GM12865 (cell line): ENCODE results near the gene PADI1.

Experiments used
- DNase-seq: peaks from one replicate; pipeline ENCODE4 v3.0.0; 2010; ENCODE audit warnings: low read depth
- H3K4me3 ChIP-seq: 2 replicates; pipeline ENCODE4 v1.5.1; 2011; ENCODE audit warnings: mild to moderate bottlenecking, low read depth, low read length, control low read depth
- TF ChIP-seq, protein P1 (sequence below): IDR thresholded peaks from 2 replicates; pipeline ENCODE4 v1.5.1; 2011; ENCODE audit warnings: low read length, control low read depth, low read depth, inconsistent platforms; ENCODE audit not compliant: insufficient read depth; ENCODE audit errors: missing control alignments

Gene PADI1, protein sequence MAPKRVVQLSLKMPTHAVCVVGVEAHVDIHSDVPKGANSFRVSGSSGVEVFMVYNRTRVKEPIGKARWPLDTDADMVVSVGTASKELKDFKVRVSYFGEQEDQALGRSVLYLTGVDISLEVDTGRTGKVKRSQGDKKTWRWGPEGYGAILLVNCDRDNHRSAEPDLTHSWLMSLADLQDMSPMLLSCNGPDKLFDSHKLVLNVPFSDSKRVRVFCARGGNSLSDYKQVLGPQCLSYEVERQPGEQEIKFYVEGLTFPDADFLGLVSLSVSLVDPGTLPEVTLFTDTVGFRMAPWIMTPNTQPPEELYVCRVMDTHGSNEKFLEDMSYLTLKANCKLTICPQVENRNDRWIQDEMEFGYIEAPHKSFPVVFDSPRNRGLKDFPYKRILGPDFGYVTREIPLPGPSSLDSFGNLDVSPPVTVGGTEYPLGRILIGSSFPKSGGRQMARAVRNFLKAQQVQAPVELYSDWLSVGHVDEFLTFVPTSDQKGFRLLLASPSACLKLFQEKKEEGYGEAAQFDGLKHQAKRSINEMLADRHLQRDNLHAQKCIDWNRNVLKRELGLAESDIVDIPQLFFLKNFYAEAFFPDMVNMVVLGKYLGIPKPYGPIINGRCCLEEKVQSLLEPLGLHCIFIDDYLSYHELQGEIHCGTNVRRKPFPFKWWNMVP

DNA sequence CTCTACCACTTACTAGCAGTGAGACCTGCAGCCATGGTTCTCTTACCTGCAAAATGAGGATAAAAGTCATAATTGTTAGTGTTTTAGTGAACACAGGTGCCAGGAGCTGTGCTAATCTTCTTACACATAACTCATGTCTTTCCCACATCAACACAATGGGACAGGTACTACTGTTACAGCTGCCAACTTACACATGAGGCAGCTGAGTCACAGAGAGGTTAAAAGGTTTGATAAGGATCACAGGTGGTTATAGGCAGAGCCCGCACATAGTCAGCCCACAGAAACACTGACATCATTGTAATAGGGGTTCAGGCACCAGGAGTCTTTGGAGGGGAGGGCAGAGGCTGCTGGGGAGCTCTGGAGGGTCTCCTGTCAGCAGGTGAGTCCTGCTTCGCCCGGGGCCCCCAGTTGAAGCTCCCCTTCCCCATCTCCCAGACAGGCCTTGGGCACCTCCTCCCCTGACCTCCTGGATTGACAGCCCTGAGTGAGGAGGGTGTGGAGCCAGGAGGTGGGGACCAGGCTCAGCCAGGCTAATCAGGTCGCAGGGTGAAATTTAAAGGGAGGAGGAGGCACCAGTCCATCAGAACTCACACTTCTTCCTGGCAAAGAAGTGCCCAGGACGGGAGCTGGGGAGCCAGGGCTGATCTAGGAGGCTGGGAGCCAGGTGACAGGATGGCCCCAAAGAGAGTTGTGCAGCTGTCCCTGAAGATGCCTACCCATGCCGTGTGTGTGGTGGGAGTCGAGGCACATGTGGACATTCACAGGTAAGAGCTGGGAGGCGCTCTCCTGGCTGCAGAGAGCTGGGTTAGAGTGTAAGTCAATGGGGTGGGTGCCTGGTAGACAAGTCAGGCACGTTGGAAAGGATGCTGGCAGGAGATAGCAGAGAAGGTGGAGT, at the start of gene PADI1:
TSS of gene PADI1 (plus strand) at position 583 of the 895 bp plus-strand sequence. CDS start at position 673, 90 bp downstream.
- TF ChIP-seq, protein P1, sequence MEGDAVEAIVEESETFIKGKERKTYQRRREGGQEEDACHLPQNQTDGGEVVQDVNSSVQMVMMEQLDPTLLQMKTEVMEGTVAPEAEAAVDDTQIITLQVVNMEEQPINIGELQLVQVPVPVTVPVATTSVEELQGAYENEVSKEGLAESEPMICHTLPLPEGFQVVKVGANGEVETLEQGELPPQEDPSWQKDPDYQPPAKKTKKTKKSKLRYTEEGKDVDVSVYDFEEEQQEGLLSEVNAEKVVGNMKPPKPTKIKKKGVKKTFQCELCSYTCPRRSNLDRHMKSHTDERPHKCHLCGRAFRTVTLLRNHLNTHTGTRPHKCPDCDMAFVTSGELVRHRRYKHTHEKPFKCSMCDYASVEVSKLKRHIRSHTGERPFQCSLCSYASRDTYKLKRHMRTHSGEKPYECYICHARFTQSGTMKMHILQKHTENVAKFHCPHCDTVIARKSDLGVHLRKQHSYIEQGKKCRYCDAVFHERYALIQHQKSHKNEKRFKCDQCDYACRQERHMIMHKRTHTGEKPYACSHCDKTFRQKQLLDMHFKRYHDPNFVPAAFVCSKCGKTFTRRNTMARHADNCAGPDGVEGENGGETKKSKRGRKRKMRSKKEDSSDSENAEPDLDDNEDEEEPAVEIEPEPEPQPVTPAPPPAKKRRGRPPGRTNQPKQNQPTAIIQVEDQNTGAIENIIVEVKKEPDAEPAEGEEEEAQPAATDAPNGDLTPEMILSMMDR = no peak
- no peak within 1 kb of the TSS for H3K4me3 ChIP-seq
- no peak for DNase-seq

DNA sequence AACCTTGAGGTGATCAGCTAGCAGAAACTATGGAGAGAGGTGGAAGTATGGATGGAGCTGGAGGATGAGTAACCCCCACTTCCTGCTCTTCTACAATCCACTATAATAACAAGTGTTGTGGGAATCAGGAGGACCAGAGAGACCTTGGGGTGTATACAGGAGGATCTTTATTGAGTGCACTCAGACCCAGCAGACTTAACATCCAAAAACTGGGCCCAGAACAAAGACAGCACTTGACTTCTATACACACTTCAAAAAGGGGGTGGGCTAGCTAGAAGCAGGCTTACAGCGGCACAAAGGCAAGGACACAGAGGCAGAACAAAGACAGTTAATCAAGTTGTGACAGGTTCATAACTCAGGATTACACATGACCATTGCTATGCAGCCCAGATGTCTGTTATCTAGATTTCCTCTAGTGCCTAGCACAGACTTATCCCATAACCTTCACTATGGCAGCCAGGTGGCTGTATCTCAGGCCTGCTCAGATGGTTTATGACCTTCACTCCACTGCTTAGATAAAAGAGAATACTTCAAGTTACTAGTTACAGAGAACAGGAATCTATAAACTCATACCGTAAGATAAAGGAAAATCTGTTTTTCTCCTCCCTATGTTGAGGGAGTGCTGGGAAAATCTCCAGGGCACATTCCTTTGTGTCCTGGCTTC, 49.5 kb upstream of the PADI1 start:
- TF ChIP-seq, protein P1 = no peak
- no peak overlapping the region for H3K4me3 ChIP-seq
- DNase-seq = no peak

DNA sequence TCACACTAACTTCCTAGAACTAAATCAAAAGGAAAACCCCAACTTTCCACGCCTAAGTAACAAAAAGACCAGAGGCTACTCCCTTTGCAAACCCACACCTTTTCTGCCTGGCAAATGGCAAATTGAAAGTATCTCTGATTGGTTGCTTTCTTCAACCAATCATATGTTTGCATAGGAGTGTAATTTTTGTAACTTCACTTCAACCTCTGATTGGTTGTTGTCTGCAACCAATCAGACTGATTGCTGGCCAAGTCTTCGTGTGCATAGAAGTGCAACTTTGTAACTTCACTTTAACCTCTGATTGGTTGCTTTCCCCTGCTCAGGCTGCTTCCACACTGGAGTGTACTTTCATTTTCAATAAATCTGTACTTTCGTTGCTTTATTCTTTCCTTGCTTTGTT, 48.8 kb upstream of the PADI1 start:
- TF ChIP-seq, protein P1 = no peak
- DNase-seq = peak; percentile 70
- no peak overlapping the region for H3K4me3 ChIP-seq

DNA sequence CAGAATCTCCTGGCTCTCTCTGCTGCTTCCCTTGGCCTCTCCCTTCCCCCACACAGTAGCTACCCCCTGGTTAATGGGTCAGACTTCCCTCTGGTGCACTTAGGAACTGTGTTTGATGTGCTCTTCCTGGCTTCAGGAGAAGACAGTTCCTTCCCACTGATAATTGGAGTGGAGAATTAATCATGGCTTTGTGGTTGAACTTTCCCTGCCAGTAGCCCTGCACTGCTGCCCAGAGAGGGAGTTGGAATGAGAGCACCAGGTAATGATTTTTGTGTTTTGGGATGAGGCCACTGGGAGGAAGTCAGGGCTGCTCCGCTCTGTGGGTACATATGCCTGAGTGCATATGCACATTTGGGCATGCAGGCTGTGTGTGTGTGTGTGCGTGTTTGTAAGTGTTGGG, 46.0 kb upstream of the PADI1 start:
- TF ChIP-seq, protein P1 = no peak
- no peak for DNase-seq
- no peak overlapping the region for H3K4me3 ChIP-seq

DNA sequence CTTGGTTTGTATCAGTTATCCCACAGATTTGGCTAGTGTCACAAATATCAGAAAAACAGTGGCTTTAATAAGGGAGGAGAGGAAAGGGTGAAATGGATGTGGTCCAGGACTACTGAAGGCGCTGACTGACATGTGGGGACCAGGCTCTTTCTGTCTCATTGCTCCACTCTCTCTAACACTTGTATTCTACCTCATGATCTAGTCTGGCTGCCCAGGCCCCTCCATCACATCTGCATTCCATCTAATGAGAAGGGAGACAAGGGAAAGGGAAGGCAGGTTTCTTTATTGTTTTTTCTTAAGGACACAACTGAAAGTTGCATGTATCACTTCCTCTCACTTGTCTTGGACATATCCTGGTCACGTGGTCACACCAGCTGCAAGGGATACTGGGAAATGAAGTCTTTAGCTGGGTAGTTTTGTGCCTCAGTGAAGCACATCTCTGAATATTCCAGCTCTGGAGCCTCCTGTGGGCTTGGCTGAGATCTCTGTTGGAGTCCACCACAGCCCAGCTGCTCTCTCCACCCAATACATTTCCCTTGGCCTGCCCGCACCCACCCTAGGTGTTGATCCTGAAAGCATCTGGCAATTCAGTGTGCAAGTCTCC, 43.7 kb upstream of the PADI1 start:
- TF ChIP-seq, protein P1 = no peak
- no peak overlapping the region for H3K4me3 ChIP-seq
- peak; percentile 50 for DNase-seq
